HG03378 (cell line): ENCODE results near the gene PDE4B.
A peak's percentile ranks its signal among the peaks of the same experiment; 100 is the strongest.

Experiments used
- ATAC-seq: cut with Tn5 transposase; IDR thresholded peaks from one replicate; pipeline ENCODE4 v1.9.1; 2021; ENCODE audit warnings: mild to moderate bottlenecking, moderate library complexity; ENCODE audit not compliant: unreplicated experiment

Gene PDE4B

DNA sequence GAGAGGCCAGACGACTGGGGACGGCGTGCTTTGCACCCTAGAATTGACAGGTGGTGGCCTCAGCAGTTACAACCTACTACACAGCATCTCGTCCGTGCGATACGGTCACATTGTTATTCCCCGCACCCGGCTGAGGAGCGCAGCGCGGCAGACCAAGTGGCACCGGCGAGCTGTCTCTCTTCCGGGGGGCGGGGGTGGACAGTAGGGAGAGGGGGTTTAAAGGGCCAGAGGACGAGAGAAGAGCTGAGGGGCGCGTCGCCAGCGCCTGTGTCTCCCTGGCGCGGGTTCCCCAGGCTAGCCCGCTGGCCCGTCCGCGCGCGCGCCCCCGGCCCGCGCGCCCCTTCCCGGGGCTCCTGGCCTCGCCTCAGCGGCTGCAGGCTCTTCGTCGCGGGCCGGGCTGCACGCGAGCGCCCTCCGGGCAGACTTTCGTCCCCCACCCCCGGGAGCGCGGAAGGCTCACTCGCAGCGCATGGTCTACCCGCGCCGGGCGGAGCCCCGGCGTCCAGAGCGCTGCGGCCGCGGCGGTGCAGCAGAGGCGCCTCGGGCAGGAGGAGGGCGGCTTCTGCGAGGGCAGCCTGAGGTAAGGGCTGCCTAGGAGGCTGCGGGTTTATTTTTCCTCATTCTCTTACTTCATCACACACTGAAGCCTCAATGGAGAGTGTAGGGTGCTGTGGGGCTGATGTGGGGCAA is at the start of gene PDE4B:
PDE4B (plus strand) TSS at position 227 of the 690 bp plus-strand sequence.
- no peak for ATAC-seq

DNA sequence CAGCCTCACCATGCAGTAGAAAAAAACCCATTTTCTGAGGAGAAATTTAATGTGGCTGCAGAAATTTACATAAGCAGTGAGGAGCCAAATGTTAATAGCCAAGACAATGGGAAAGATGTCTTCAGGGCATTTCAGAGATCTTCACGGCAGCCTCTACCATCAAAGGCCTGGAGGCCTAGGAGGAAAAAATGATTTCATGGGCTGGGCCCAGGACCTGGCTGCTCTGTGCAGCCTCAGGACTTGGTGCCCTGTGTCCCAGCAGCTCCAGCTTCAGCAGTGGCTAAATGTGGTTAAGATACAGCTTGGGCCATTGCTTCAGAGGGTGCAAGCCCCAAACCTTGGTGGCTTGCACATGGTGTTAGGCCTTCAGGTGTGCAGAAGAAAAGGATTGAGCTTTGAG is 48.0 kb upstream of the PDE4B start:
- no peak for ATAC-seq

DNA sequence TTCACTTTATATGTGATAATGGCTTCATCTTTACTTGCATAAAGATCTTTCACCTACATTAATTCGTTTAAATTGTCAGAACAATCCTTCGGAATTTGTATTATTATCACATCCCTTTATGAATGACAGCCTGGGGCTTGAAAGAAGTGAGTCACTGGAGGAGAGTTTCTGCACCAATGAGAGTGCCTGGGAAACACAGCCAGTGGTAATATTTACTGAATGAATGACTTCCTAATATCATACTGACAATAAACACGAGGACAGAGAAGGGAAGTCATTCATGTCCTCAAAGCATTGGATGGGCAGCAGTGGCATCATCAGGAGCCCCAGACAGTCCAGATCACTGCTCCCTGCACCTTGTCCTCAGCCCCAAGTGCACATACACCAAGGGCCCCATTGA is 40.7 kb upstream of the PDE4B start:
- ATAC-seq: no peak

DNA sequence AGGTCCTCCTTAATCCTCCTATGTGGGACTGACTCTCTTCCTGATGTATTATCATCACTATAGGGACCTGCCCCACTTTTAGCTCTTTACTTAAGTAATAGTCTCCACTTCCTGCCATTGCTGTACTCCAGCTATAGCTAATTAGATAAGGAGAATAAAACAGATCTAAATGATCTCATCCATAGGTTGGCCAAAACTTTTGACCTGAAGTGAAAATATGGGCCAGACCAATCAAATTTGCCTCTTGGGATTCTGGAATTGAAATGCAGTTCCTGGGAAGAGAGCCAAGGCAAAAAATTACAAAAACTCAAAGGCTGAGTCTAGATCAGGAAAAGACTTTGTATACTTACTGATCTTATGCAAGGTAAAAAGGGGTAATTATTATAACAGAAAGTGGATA is 36.1 kb upstream of the PDE4B start:
- no peak for ATAC-seq

DNA sequence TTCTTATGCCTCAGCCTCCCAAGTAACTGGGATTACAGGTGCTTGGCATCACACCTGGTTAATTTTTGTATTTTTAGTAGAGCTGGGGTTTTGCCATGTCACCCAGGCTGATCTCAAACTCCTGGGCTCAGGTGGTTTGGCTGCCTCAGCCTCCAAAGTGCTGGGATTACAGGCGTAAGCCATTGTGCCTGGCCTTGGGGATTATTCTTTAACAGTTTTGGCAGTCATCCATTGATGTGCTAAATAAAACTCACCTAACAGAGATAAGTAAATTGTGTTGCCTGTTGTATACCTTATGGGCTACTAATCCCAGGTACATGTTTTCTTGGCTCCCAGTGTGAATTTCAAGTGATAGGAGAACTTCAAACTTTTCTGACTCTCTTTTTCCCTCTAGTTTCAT is 35.2 kb upstream of the PDE4B start:
- no peak for ATAC-seq

DNA sequence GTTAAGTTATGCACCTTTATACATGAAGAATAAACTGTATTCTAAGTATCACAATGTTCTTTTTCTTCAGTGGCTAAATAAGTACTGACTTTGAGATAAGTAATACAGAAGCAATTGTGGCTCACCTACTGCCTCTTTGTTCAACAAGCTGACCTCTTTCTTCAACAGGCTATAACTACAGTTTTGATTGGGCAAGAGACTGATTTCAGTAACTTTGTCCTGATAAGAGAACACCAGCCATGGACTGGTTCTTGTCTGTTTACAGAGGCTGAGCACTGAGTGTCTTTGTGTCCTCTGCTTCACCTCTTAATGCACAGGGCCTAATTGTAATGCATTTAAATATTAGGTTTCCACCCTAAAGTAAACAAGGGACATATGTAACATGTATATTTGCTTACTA is 34.6 kb upstream of the PDE4B start:
- ATAC-seq: no peak

DNA sequence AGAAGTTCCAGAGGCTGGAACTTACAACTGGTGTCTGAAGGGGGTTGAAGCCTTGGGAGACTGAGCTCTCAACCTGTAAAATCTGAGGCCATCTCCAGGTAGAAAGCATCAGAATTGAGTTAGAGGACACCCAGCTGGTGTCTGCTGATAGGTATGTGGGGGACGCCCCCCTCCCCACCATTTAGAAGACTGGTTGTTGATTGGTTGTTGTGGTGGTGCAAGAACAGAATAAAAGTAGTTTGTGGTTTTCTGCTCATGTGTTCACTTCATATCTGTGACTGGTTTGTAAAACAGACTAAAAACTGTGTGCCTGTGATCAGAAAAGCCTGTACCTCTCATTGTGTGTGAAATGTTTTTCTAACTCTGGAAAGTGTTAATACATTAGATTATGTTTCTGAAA is 33.2 kb upstream of the PDE4B start:
- no peak for ATAC-seq

DNA sequence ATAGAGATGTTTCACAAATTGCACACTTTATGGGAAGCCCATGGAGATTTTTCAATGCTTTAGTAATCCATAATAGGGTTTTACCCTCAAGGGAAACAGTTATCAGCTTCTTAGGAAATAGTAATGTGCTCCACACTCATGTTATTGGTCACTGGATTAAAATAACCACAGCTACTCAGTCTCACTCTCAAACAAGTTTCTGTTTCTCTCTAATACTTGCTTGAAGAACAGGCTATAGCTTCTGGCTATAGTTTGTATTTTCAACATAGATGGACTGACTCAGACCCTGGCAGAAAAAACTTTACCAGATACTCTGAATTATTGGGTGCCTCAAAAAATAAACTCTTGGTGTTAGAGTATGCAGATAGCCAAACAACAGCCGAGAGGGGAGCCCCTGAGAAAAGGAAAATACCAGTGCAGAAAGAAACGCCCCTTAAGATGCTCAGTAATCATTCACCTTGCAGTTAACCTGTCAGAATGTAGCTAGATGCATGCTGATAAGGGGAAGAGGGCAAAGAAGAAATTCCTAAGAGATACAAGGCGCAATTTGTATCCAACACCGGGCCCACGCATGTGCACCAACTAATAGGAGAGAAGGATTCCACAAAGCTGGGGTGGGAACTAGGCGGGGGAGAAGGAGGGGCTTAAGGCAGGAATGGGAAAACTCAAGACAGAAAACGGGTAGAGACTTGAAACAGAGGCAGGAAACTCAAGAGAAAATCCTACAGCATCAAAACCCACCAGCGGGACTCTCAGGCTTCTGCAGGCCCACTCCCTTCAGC is 30.4 kb upstream of the PDE4B start:
- ATAC-seq: no peak

DNA sequence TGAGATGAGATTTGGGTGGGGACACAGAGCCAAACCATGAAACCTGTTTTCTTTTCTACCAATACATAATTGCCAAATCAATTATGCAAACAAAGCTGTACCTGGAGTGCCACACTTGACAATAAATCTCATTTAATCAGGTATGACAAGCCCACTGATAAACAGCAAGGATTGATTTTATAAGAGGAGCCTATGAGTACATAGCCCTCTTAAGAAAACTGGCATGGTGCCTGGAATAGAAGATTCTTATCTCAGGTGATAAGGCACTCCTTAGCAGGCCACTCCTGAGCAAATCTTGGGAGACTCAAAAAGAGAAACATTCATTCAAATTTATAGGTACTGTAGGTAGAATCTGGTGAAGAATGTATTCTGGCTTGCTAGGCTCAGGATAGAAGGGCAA is 28.6 kb upstream of the PDE4B start:
- ATAC-seq: no peak

DNA sequence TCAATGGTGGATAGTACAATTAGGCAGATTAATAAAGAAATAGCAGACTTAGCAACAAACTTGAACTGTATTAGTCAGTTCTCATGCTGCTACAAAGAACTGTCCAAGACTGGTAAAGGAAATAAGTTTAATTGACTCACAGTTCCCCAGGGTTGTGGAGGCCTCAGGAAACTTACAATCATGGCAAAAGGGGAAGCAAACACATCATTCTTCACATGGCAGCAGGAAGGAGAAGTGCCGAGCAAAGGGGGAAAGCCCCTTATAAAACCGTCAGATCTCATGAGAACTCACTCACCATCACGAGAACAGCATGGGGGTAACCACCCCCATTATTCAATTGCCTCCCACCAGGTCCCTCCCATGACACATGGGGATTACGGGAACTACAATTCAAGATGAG is 27.1 kb upstream of the PDE4B start:
- ATAC-seq: no peak

DNA sequence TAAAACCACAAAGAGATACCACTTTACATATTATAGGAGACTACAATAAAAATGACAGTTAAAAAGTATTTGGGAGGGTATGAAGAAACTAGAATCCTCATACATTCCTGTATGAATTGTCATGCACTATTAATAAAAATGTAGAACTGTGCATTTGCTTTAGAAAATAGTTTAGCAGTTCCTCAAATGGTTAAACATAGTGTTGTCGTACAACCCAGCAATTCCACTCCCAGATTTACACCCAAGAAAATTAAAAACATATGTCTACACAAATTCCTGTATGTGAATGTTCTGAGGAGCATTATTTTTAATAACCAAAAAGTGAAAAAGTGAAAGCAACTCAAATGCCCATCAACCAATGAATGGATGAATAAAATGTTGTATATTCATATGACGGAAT is 23.1 kb upstream of the PDE4B start:
- no peak for ATAC-seq

DNA sequence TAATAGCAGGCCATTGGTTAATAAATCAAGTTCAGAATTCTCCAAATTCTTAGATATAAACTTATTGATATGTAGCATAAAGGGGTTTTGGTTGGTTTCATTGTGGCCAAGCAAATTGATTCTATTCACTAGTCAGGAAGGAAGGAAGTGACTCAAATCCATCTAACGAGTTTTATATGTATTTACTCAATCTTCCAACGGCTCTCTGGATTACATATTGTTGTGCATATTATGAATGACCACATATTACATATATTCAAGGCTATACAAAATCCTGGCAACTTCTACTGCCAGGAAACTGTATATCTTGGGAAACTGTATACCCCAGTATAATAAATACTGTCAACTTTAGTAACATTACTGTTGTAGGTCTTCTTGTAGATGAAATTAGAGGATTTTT is 20.1 kb upstream of the PDE4B start:
- no peak for ATAC-seq

DNA sequence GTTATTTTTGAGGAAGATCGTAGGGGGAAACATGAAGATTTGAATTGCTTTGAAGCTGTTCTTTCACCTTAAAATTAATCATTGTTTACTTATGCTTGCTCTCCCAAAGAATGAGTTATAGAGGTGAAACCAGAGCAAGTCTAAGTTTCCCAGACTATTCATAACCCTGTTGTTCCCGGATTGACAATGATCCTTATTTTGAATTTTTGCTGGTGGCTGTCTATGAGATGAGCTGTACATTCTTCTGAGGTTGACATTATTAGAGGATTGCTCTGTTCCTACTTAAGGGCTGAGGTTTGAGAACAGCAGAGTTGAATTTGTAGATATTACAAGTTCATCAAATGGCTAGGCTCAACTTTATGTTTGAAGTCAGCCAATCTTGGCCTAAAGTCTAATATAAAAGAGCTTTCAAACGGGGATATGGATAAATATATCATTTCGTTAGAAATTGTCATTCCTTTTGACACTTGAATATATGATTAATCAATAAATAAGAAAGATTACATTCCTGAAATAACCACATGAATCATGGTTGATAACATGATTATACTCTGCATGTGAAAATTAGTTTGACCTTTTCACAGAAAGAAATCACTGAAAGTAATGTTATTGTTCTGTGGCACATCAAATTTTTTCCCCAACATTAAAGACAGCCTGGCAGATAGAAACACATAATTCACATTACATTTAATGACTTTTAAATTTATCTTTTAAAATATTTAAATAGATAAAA is 19.1 kb upstream of the PDE4B start:
- ATAC-seq: no peak

DNA sequence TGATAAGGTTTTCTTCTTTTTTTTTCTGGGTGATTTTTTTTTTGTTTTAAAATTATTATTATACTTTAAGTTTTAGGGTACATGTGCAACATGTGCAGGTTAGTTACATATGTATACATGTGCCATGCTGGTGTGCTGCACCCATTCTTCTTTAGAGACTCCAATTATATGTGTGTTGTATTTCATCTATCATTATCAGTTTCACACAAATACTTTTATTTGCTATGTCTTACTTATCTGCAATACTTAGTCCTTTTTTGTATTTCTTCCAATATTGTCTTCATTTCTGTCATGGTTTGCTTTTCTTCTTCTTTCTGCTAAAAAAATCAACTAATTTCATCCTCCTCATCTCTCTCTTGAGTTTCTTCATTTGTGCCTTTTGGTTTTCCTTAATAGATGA is 3.9 kb upstream of the PDE4B start:
- no peak for ATAC-seq

DNA sequence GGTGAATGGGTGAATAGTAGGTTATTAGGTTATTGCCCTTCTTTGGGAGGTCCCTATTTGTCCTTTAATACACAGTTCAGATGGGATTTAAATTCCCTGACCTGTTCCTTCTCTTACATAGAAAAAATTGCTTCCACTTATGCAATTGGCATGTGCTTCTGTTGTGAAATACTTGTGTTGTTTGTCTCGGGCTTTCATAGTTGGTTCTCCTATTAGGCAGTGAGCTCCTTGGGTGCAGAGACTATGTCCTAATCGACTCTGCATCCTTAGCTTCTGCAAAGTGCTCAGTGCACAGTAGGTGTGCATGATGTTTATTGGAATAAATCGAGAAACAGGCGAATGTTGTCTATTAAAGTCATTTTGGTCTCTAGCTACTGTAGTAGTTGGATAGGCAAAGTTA is 1.3 kb upstream of the PDE4B start:
- no peak for ATAC-seq

DNA sequence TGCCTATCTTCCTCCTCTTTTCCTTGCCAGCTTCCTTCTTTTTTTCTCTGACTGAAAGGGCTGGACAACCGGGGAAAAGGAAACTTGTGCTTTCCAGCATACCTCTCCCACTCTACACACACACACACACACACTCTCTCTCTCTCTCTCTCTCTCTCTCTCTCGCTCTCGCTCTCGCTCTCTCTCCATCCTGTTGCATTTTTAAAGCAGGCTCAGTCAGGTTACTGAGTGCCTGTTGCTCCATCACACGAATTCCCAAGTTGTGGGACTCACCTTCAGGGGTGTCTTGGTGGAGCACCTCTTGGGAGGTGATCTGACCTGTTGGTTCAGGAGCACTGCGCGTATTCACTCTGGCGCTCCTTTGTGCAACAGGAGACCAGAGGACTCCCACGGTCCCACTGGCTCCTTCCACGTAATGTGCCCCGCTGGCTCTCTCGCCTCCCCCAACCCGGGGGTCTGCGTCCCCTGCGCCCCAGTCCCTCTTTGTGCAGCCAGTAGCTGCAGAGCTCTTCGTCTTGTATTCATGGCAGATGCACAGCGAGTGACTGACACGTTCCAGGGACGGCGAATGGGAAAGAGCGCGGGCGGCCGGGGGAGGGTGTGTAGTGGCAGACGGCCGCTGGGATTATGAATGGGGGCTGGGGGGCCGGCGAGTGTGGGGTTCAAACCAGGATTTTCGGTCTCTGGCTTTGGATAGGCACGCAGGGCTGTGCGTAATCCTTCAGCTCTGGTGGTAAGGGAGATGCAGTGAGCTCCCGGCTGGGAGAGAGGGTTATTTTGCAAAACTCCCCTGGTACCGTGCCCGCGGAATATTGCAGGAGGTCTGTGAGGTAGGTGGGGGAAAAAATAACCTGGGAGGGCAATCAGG is 660 bp upstream of the PDE4B start:
- ATAC-seq: no peak

DNA sequence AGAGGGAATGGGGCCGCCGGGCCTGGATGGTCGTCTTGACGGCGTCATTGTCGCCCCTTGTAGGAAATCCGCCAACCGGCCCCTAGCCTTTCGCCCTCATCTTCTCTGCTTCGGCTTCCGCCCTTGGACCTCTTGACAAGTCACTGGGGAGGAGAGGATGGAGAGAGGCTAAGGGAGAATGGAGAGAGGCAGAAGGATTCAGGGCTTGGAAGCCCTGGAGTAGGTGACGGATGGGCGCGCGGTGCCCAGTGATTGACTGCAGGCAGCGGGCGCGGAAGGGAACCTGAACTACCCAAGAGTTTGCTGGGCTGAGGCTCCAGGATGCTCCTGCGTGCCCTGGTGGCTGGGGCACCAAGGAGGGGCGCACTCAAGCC is 651 bp downstream of the PDE4B start:
- no peak for ATAC-seq

DNA sequence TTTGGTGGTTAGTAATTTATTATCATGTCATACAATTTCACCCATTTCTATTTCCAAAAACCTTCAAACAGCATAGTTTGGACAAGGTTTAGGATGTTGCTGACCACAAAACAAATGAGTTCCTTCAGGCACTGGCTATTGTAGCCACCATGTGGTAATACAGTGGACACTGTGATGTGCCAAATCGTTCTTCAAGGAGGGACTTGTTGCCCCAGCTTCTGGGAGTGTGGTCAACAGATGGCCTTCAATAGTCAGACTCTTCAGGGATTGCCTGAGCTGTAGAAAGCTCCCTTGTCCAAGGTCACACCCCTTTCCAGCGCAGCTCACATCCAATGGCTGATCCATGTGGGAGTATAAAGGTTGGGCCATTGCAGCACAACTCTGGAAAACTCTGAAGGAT is 2.6 kb downstream of the PDE4B start:
- ATAC-seq: no peak

DNA sequence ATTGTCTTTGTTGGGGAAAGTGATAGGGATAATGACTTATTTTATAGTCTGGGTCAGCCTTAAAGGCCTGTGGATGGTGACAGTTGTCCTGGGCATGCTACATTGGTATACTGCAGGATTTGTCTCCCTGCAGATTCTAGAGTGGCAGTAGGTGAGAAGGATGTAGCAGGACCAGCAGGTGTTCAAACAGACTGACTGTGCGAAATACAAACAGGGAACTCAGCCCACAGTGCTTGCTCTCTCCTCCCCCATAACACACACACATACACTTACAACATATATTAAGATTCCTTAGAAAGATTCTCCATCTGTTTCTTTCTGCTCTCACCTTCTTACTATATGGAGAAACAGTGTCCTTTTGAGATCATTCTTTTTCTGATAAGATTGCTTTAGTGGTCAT is 6.9 kb downstream of the PDE4B start:
- no peak for ATAC-seq

DNA sequence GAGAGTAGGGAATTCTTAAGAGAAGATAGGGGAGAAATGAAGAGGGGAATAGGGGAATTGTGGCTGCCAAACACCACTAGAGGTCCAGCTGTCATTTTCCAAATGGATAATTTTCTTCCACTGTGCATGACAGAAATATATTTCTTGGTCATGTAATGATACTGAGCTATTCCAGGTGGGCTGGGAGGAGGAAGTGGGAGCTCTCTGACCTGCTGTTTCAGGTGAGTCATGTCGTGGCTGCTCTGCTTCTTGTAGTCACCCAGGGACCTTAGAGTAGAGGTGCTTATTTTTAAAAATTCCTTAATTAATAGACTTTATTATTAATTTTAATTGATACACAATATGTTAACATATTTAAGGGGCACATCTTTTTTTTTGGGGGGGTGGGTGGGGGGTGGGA is 11.9 kb downstream of the PDE4B start:
- no peak for ATAC-seq

DNA sequence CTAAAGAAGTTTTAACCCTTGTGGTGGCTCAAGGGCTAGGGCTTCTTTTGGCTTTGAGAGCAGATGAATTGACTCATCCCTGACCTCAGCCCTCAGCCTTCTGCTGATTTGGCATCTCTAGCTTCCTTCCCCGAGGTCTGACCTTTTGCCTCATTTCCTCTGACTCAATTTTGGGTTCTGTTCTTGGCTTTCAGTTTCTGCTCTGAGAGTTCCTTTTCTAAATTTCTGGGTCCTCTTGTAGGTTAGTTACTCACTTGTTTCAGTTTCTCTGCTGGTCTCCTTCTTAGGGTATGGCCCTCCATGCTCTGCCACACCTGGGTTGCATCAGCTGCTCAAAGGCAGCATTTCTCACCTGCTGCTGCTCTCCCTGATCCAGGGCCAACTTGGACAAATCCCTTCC is 19.4 kb downstream of the PDE4B start:
- peak; percentile 99 for ATAC-seq
